GM12878 (cell line): ENCODE data around the gene CTNNBL1.
A peak's percentile ranks its signal among the peaks of the same experiment; 100 is the strongest.

Source experiments
- CTCF ChIP-seq, 3 experiments: IDR thresholded peaks in 2 of 3; conservative IDR thresholded peaks in 1 of 3; 2 replicates each; pipeline ENCODE4 v1.5.1; 2011; ENCODE audit warnings: low read depth in 3 of 3, low read length in 3 of 3, mild to moderate bottlenecking in 3 of 3, control low read depth in 2 of 3, moderate library complexity in 2 of 3, inconsistent platforms in 1 of 3, mixed read lengths in 1 of 3; ENCODE audit not compliant: control insufficient read depth in 2 of 3, insufficient read depth in 1 of 3; ENCODE audit errors: extremely low read depth in 1 of 3
- EZH2 ChIP-seq: IDR thresholded peaks from 2 replicates; pipeline ENCODE4 v1.6.1; 2012; ENCODE audit warnings: low read depth, mild to moderate bottlenecking, control low read depth, inconsistent platforms, low read length, borderline replicate concordance; ENCODE audit not compliant: control insufficient read depth
- FOS ChIP-seq: IDR thresholded peaks from 3 replicates; pipeline ENCODE4 v1.6.1; 2011; ENCODE audit warnings: borderline replicate concordance; ENCODE audit not compliant: insufficient read length; ENCODE audit errors: extremely low read depth
- MEF2A ChIP-seq: IDR thresholded peaks from 2 replicates; pipeline ENCODE4 v1.6.1; 2011; ENCODE audit warnings: low read depth, mild to moderate bottlenecking, low read length, moderate library complexity; ENCODE audit not compliant: insufficient read depth
- POLR2A ChIP-seq: IDR thresholded peaks from 2 replicates; pipeline ENCODE4 v1.6.1; 2011; ENCODE audit warnings: low read depth, mild to moderate bottlenecking, low read length
- POLR2AphosphoS5 ChIP-seq: IDR thresholded peaks from 2 replicates; pipeline ENCODE4 v1.6.1; 2011; ENCODE audit warnings: mild to moderate bottlenecking, low read length, inconsistent platforms
- SIN3A ChIP-seq: IDR thresholded peaks from 2 replicates; pipeline ENCODE4 v1.6.1; 2012; ENCODE audit warnings: low read depth, low read length, improper control_type of control experiment
- USF2 ChIP-seq: IDR thresholded peaks from 2 replicates; pipeline ENCODE4 v1.6.1; 2011; ENCODE audit warnings: low read depth, low read length, improper control_type of control experiment, borderline replicate concordance

- TF ChIP-seq EZH2 (no peak), CTCF (IDR thresholded peaks at IDR 0.05 in 2 of 3, conservative IDR thresholded peaks at IDR 0.05 in 1 of 3; ENCODE audit: control insufficient read depth in 2 of 3, extremely low read depth in 1 of 3, insufficient read depth in 1 of 3, low read depth in 3 of 3, low read length in 3 of 3) (no peak), POLR2AphosphoS5 (no peak), MEF2A (no peak), FOS (no peak), POLR2A (peak; percentile 59; the same call in 1 of the 2 replicates), SIN3A (no peak), USF2 (no peak; the same call in 1 of the 2 replicates)
Measured at GRCh38 chr20:37804584-37805566, 111.0 kb downstream of the CTNNBL1 start.
